C4-2B (cell line): Measurements from ENCODE around the gene ZNF805.
"Not testable (repeated sequence)": the region's sequence is repeated elsewhere in the genome, so short reads cannot be mapped to it uniquely, and the experiment has no call there.

Experiments used
- CTCF ChIP-seq: fragments of 450-650 bp; conservative IDR thresholded peaks from 2 replicates; pipeline ENCODE4 v1.5.1; 2017; ENCODE audit warnings: mild to moderate bottlenecking
- ZFX ChIP-seq: fragments of 450-650 bp; IDR thresholded peaks from 2 replicates; pipeline ENCODE4 v1.6.1; 2017

DNA sequence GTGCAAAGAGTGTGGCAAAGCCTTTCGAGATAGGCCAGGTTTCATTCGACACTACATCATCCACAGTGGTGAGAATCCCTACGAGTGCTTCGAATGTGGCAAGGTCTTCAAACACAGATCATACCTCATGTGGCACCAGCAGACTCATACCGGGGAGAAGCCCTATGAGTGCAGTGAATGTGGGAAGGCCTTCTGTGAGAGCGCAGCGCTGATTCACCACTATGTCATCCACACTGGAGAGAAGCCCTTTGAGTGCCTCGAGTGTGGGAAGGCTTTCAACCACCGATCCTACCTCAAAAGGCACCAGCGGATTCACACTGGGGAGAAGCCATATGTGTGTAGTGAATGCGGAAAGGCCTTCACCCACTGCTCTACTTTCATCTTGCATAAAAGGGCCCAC lies 13.3 kb downstream of the ZNF805 start:
- TF ChIP-seq CTCF, ZFX: not testable (repeated sequence)
